ENCODE results near the gene CCDC159.
"Not testable (repeated sequence)": the region's sequence is repeated elsewhere in the genome, so short reads cannot be mapped to it uniquely, and the experiment has no call there.

Gene CCDC159

GRCh38 chr19:11349171-11349570, 2.9 kb downstream of the CCDC159 start:
- H3K4me3 ChIP-seq (ENCODE audit: low read length), result no peak overlapping the region
- no peak for TF ChIP-seq ZNF274 (IDR thresholded peaks at IDR 0.05; ENCODE audit: low read depth, low read length)

- not testable (repeated sequence) for H3K4me3 ChIP-seq (ENCODE audit: low read length)
Measured at GRCh38 chr19:11354102-11354501, 7.8 kb downstream of the CCDC159 start.

DNA sequence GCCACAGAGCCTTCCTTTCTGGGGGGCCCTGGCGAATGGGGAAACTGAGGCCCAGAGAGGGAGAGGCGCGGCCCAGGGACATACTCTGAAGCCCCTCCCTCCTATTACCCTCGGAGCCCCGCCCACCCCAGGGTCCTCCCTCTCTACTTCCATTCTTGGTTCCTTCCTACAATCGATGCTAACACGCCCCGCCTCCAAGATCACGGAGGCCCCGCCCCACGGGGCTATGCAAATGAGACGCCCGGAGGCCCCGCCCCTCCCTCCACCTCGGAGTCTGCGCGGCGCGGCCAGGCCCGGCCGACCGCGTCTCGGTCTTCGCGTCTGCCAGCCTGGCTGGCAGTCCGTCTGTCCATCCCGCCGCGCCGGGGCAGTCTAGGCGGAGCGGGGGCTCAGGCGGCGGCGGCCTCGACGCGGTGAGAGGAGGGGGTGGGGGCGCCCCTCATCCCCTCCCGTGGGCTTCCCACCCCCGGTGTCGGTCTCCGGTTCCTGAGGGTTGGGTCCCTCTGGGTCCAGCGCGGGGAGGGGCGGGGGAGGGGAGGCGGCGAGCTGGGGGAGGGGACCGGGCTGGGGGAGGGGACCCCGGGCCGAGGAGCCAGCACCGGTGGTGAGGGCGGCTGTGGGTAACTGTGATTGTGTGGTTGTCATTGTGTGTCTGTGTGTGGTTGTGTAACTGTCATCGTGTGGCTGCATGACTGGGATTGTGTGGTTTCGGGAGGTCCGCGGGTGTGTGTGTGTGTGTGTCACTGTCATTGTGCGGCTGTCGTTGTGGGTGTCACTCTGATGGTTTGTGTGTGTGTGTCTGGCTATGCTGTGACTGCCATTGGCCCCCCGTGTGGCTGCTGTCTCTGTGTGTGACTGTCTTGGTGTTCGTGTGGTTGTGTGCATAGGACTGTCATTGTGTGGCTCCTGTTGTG, 9.1 kb downstream of the CCDC159 start, which contains the start of gene PLPPR2:
PLPPR2 (plus strand) TSS at position 273 of the 914 bp plus-strand sequence. CDS start 2,242 bp downstream, outside the sequence.
- no peak for TF ChIP-seq ZNF274 (IDR thresholded peaks at IDR 0.05; ENCODE audit: low read depth, low read length)
- H3K4me3 ChIP-seq (ENCODE audit: low read length), result peak within 1 kb of the TSS; percentile 47; the same call in 1 of the 2 replicates

GRCh38 chr19:11356074-11356397, 9.7 kb downstream of the CCDC159 start:
- no peak for TF ChIP-seq ZNF274 (IDR thresholded peaks at IDR 0.05; ENCODE audit: low read depth, low read length)
- H3K4me3 ChIP-seq (ENCODE audit: low read length), result no peak overlapping the region; the same call in 1 of the 2 replicates

DNA sequence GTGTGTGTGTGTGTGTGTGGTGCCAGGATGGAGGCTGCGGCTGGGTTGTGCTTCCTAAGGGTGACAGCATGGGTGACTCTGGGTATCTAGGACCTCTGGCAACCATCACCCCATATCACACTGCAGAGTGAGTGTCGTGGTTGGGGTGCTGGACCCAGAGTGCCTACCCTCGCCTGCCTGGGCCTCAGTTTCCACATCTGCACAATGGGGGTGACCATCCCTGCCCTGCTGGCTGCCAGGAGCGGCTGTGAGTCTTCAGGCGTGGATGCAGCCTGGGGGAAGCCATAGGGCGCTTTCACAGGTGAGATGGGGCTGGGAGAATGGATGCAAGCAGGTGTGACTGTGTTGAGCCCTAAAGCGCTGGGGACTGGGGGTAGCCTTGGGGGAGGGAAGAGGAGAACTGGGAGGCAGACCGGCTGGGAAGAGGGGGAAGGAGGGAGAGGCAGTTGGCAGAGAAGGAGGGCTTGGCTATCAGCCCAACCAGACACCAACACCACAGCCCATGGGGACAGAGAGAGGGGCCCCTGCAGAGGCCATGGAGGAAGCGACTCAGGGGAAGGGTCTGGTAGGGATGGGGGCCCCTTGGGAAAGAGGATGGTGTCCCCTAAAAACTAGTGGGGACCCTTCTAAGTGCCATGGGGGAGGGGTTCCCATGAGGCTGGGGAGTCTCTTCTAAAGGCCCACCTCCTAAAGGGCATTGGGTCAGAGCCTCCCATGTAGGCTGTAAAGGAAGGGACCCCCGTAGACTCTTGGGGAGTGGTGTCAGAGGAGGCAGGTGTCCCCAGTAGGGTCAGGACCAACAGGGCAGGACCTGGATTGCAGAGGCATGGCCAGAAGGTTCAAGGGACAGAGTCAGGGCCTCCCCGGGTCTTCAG, 10.6 kb downstream of the CCDC159 start:
- no peak overlapping the region for H3K4me3 ChIP-seq (ENCODE audit: low read length)
- TF ChIP-seq ZNF274 (IDR thresholded peaks at IDR 0.05; ENCODE audit: low read depth, low read length), result no peak

DNA sequence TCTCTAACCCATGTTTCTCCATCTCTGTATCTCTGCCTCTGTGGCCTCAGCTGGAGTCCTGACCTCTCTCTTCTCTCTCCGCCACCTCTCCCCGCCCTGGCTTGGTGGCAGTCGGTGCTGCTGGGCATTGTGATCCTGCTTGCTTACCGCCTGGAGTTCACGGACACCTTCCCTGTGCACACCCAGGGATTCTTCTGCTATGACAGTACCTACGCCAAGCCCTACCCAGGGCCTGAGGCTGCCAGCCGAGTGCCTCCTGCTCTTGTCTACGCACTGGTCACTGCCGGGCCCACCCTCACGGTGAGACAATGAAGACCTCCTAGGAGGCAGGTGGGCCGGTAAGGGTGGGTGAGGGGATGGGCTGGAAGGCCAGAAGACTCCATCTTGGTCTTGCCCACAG, 13.1 kb downstream of the CCDC159 start:
- H3K4me3 ChIP-seq (ENCODE audit: low read length), result no peak overlapping the region
- no peak for TF ChIP-seq ZNF274 (IDR thresholded peaks at IDR 0.05; ENCODE audit: low read depth, low read length)

DNA sequence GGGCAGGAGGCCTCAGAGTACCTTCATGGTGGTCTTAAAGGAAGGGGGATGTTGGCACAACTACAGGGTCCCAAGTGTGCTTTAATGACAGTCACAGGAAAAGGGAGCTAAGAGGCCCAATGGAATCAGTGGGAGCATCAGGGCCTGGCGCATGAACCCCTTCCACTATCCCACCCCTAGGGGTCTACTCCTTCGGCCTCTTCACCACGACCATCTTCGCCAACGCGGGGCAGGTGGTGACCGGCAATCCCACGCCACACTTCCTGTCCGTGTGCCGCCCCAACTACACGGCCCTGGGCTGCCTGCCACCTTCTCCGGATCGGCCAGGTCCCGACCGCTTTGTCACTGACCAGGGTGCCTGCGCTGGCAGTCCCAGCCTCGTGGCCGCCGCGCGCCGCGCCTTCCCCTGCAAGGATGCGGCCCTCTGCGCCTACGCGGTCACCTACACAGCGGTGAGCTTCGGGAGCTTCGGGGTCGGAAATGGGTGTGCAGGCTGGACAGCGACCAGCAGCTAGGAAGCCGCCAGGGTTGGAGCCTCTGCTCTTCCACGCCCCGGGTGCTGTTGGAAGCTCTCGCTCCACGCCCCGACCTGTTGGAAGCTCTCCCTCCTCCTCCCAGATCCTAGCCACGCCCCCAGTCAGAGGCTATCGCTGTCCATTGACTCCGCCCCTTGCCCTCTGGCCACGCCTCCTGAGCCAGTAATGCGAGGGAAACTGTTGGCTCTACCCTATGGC, 14.9 kb downstream of the CCDC159 start:
- TF ChIP-seq ZNF274 (IDR thresholded peaks at IDR 0.05; ENCODE audit: low read depth, low read length), result no peak
- no peak overlapping the region for H3K4me3 ChIP-seq (ENCODE audit: low read length)

- H3K4me3 ChIP-seq (ENCODE audit: low read length), result no peak overlapping the region
Measured at GRCh38 chr19:11361771-11362731, 15.7 kb downstream of the CCDC159 start.

DNA sequence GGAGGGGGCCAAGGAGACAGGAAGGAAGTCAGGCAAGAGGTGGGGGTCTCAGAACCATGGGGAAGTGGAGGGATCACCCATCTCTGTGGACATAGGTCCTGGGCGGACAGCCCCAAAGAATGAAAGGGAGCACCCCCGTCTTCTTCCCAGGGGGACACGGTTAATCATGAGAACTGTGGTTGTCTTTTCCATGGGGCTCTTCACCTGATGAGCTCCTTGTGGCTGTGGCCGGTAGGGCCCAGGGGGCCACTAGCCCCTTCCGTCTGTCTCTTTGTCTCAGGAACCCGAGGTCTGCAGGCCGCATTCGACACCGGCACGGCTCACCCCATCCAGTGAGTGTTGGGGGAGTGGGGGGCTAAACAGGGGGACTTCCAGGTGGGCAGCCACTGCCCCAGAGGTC, 17.6 kb downstream of the CCDC159 start:
- no peak overlapping the region for H3K4me3 ChIP-seq (ENCODE audit: low read length)
- no peak for TF ChIP-seq ZNF274 (IDR thresholded peaks at IDR 0.05; ENCODE audit: low read depth, low read length)

More at GRCh38 chr19:11361771-11362731, 15.7 kb downstream of the CCDC159 start:
- TF ChIP-seq ZNF274 (IDR thresholded peaks at IDR 0.05; ENCODE audit: low read depth, low read length), result no peak

- H3K4me3 ChIP-seq (ENCODE audit: low read length), result no peak overlapping the region
- no peak for TF ChIP-seq ZNF274 (IDR thresholded peaks at IDR 0.05; ENCODE audit: low read depth, low read length)
Measured at GRCh38 chr19:11364296-11364904, 18.1 kb downstream of the CCDC159 start.

DNA sequence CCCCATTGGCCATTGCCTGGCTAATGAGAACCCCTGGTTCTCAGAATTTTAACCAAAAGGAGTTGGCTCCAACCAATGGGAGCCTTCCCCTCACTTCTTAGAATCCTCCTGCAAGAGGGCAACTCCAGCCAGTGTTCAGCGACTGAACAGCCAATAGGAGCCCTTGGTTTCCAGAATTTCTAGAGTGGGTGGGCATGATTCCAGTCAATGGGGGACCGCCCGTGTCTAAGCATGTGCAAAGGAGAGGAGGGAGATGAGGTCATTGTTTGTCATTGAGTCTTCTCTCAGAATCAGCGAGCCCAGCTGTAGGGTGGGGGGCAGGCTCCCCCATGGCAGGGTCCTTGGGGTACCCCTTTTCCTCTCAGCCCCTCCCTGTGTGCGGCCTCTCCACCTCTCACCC, 18.6 kb downstream of the CCDC159 start:
- TF ChIP-seq ZNF274 (IDR thresholded peaks at IDR 0.05; ENCODE audit: low read depth, low read length), result no peak
- no peak overlapping the region for H3K4me3 ChIP-seq (ENCODE audit: low read length)

- no peak for TF ChIP-seq ZNF274 (IDR thresholded peaks at IDR 0.05; ENCODE audit: low read depth, low read length)
- H3K4me3 ChIP-seq (ENCODE audit: low read length), result no peak overlapping the region
Measured at GRCh38 chr19:11365557-11366117, 19.3 kb downstream of the CCDC159 start.

All from GM08714 (cell line).